Measurements from ENCODE around the gene KIAA1671. TPM values are rescaled to one million over a fixed set of nuclear protein-coding genes. Genes with fewer than 3 reads are reported as not detected.

Gene KIAA1671
- total and polyA plus RNA-seq, 4 experiments from 2014 or later, result 0.04 to 10.2 (median 5.2) TPM

- Mint-ChIP-seq H3K4me1 (peaks cover 22 to 41% (median 26%) of the 10 kb centered on the region in 4 donors), H3K9me3 (no peaks in the 10 kb centered on the region), H3K4me3 (no peak overlapping the region), H3K27me3 (no peaks in the 10 kb centered on the region), H3K36me3 (no peaks in the 10 kb centered on the region), H3K27ac (no peak overlapping the region)
- ChIA-PET POLR2A (ENCODE audit: partially characterized antibody) (interaction anchor here (0.9 to 3.7 kb wide), 5 partner anchors 12 to 26 kb away, joined by 3 to 22 read pairs (median 11); no protein-coding TSS in a partner anchor), CTCF (ENCODE audit: partially characterized antibody) (interaction anchor here (0.6 to 3.5 kb wide), 19 partner anchors 10 to 281 kb away, joined by 3 to 58 read pairs (median 5); no protein-coding TSS in a partner anchor)
- Histone ChIP-seq H3K36me3 (ENCODE audit: insufficient read depth, low read length) (no peaks in the 10 kb centered on the region), H3K27ac (ENCODE audit: low read depth, low read length) (no peak overlapping the region), H3K9me3 (ENCODE audit: control insufficient read depth in 1 of 2, low read length in 2 of 2) (no peaks in the 10 kb centered on the region), H3K27me3 (ENCODE audit: insufficient read depth, low read length) (no peaks in the 10 kb centered on the region), H3K4me1 (ENCODE audit: insufficient read depth, low read length) (peaks cover 22% of the 10 kb centered on the region), H3K4me3 (ENCODE audit: low read length in 2 of 2) (no peak overlapping the region)
- DNase-seq, result no peak
- intact Hi-C loops (cut with micrococcal nuclease), result no loop called here
These were observed 129.6 kb downstream of the KIAA1671 start for GRCh38 chr22:25082096-25082495.

DNA sequence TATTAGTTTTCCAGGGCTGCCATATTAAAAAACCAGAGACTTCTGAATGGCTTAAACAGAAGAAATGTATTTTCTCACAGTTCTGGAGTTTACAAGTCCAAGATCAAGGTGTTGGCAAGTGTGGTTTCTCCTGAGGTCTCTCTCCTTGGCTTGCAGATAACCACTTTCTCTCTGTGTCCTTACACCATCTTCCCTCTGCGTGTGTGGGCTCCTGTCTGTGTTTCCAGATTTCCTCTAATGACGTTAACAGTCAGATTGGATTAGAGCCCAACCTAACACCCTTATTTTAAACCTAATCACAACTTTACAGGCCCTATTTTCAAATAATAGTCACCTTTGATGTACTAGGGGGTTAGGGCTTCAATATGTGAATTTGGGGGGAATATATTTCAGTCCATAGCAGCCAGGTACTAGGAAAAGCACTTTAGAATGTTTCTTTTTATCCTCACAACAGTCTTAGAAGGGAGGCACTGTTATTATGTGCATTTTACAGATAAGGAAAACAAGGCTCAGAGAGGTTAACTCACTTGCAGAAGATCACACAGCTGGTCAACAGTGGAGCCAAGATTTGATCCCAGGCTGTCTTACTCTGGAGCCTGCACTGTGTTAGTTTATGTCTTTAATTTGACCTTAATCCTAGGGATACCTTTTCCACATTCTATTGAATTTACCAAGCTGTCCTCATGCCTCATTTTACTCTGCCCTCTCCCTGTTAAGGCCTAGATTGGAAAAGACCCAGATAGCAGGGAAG, 130.7 kb downstream of the KIAA1671 start:
- no peak for DNase-seq
- Mint-ChIP-seq H3K4me1 (peaks cover 16 to 35% (median 20%) of the 10 kb centered on the region in 4 donors), H3K27ac (no peak overlapping the region), H3K36me3 (no peaks in the 10 kb centered on the region), H3K9me3 (no peaks in the 10 kb centered on the region), H3K4me3 (no peak overlapping the region), H3K27me3 (no peaks in the 10 kb centered on the region)
- Histone ChIP-seq H3K27me3 (ENCODE audit: insufficient read depth, low read length) (no peaks in the 10 kb centered on the region), H3K4me1 (ENCODE audit: insufficient read depth, low read length) (peaks cover 11% of the 10 kb centered on the region), H3K27ac (ENCODE audit: low read depth, low read length) (no peak overlapping the region), H3K9me3 (ENCODE audit: control insufficient read depth in 1 of 2, low read length in 2 of 2) (no peaks in the 10 kb centered on the region), H3K36me3 (ENCODE audit: insufficient read depth, low read length) (no peaks in the 10 kb centered on the region), H3K4me3 (ENCODE audit: low read length in 2 of 2) (no peak overlapping the region)
- intact Hi-C loops (cut with micrococcal nuclease), result no loop called here
- CTCF ChIA-PET (ENCODE audit: partially characterized antibody), result interaction anchor here (1.2 to 3.5 kb wide), 4 partner anchors 10 to 158 kb away, joined by 3 to 58 read pairs (median 6); no protein-coding TSS in a partner anchor
- POLR2A ChIA-PET (ENCODE audit: partially characterized antibody), result interaction anchor here (3.7 kb wide), 1 partner anchor 13 kb away, joined by 22 read pairs; no protein-coding TSS in a partner anchor

GRCh38 chr22:25083807-25084200, 131.3 kb downstream of the KIAA1671 start:
- ChIA-PET POLR2A (ENCODE audit: partially characterized antibody) (no interaction called here), CTCF (ENCODE audit: partially characterized antibody) (interaction anchor here (0.7 to 1.2 kb wide), 2 partner anchors 11 to 29 kb away, joined by 3 read pairs; no protein-coding TSS in a partner anchor)
- intact Hi-C loops (cut with micrococcal nuclease), result no loop called here
- Mint-ChIP-seq H3K9me3 (no peaks in the 10 kb centered on the region), H3K4me1 (peaks cover 17 to 35% (median 20%) of the 10 kb centered on the region in 4 donors), H3K27me3 (no peaks in the 10 kb centered on the region), H3K4me3 (no peak overlapping the region), H3K36me3 (no peaks in the 10 kb centered on the region), H3K27ac (no peak overlapping the region)
- Histone ChIP-seq H3K27me3 (ENCODE audit: insufficient read depth, low read length) (no peaks in the 10 kb centered on the region), H3K9me3 (ENCODE audit: control insufficient read depth in 1 of 2, low read length in 2 of 2) (no peaks in the 10 kb centered on the region), H3K4me3 (ENCODE audit: low read length in 2 of 2) (no peak overlapping the region), H3K27ac (ENCODE audit: low read depth, low read length) (no peak overlapping the region), H3K4me1 (ENCODE audit: insufficient read depth, low read length) (peaks cover 11% of the 10 kb centered on the region), H3K36me3 (ENCODE audit: insufficient read depth, low read length) (no peaks in the 10 kb centered on the region)
- no peak for DNase-seq

DNA sequence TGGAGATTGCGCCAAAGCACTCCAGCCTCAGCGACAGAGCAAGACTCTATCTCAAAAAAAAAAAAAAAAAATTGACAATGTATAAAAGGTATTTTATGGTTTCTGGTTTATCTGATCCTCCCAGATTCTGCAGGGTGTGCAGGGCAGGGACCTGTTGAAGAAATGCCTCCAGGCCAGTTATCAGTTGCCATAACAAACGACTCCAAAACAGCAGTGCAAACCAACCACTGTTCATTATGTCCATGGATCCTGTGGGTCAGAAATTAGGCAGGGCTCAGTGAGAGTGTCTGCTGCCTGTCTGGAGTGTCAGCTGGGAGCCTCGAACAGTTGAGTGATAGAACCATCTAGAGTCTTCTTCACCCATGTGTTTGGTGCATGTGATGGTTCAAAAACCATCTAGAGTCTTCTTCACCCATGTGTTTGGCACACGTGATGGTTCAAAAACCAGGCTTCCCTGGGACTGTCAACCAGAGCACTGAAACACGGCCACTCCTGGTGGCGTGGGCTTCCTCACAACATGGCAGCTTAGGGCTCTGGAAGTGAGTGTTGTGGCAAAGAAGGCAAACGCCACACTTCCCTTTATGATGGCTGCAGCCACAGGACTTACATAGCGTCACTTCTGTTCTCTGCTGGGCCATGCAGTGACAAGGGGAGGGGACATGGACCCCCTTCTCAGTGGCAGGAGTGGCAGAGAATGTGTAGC, 132.0 kb downstream of the KIAA1671 start:
- Histone ChIP-seq H3K4me1 (ENCODE audit: insufficient read depth, low read length) (peaks cover 11% of the 10 kb centered on the region), H3K27me3 (ENCODE audit: insufficient read depth, low read length) (no peaks in the 10 kb centered on the region), H3K4me3 (ENCODE audit: low read length in 2 of 2) (no peak overlapping the region), H3K27ac (ENCODE audit: low read depth, low read length) (no peak overlapping the region), H3K9me3 (ENCODE audit: control insufficient read depth in 1 of 2, low read length in 2 of 2) (no peaks in the 10 kb centered on the region), H3K36me3 (ENCODE audit: insufficient read depth, low read length) (no peaks in the 10 kb centered on the region)
- no peaks in the 10 kb centered on the region for H3K27me3 Mint-ChIP-seq
- H3K27ac Mint-ChIP-seq, result no peak overlapping the region
- ChIA-PET CTCF (ENCODE audit: partially characterized antibody) (interaction anchor here (0.7 to 1.2 kb wide), 2 partner anchors 12 to 30 kb away, joined by 3 read pairs; no protein-coding TSS in a partner anchor), POLR2A (ENCODE audit: partially characterized antibody) (interaction anchor here (1.8 kb wide), 1 partner anchor 15 kb away, joined by 6 read pairs; no protein-coding TSS in a partner anchor)
- no peaks in the 10 kb centered on the region for H3K36me3 Mint-ChIP-seq
- intact Hi-C loops (cut with micrococcal nuclease), result no loop called here
- H3K9me3 Mint-ChIP-seq, result no peaks in the 10 kb centered on the region
- no peak for DNase-seq
- peaks cover 17 to 35% (median 20%) of the 10 kb centered on the region in 4 donors for H3K4me1 Mint-ChIP-seq
- H3K4me3 Mint-ChIP-seq, result no peak overlapping the region

GRCh38 chr22:25085156-25085555, 132.6 kb downstream of the KIAA1671 start:
- Mint-ChIP-seq H3K9me3 (no peaks in the 10 kb centered on the region), H3K36me3 (no peaks in the 10 kb centered on the region), H3K27ac (peak overlapping the region in 3 of 7 donors; percentile 61 to 87 (median 62)), H3K4me3 (peak overlapping the region in 1 of 8 donors; percentile 55), H3K4me1 (peaks cover 17 to 35% (median 20%) of the 10 kb centered on the region in 4 donors), H3K27me3 (no peaks in the 10 kb centered on the region)
- ChIA-PET POLR2A (ENCODE audit: partially characterized antibody) (interaction anchor here (1.8 kb wide), 1 partner anchor 16 kb away, joined by 6 read pairs; no protein-coding TSS in a partner anchor), CTCF (ENCODE audit: partially characterized antibody) (interaction anchor here (0.5 kb wide), 1 partner anchor 84 kb away, joined by 3 read pairs; no protein-coding TSS in a partner anchor)
- no peak overlapping the region for H3K4me3 ChIP-seq (ENCODE audit: low read length in 2 of 2)
- H3K27ac ChIP-seq (ENCODE audit: low read depth, low read length), result no peak overlapping the region
- no peaks in the 10 kb centered on the region for H3K36me3 ChIP-seq (ENCODE audit: insufficient read depth, low read length)
- H3K4me1 ChIP-seq (ENCODE audit: insufficient read depth, low read length), result peaks cover 11% of the 10 kb centered on the region
- H3K9me3 ChIP-seq (ENCODE audit: control insufficient read depth in 1 of 2, low read length in 2 of 2), result no peaks in the 10 kb centered on the region
- DNase-seq, result no peak
- H3K27me3 ChIP-seq (ENCODE audit: insufficient read depth, low read length), result no peaks in the 10 kb centered on the region
- intact Hi-C loops (cut with micrococcal nuclease), result no loop called here

DNA sequence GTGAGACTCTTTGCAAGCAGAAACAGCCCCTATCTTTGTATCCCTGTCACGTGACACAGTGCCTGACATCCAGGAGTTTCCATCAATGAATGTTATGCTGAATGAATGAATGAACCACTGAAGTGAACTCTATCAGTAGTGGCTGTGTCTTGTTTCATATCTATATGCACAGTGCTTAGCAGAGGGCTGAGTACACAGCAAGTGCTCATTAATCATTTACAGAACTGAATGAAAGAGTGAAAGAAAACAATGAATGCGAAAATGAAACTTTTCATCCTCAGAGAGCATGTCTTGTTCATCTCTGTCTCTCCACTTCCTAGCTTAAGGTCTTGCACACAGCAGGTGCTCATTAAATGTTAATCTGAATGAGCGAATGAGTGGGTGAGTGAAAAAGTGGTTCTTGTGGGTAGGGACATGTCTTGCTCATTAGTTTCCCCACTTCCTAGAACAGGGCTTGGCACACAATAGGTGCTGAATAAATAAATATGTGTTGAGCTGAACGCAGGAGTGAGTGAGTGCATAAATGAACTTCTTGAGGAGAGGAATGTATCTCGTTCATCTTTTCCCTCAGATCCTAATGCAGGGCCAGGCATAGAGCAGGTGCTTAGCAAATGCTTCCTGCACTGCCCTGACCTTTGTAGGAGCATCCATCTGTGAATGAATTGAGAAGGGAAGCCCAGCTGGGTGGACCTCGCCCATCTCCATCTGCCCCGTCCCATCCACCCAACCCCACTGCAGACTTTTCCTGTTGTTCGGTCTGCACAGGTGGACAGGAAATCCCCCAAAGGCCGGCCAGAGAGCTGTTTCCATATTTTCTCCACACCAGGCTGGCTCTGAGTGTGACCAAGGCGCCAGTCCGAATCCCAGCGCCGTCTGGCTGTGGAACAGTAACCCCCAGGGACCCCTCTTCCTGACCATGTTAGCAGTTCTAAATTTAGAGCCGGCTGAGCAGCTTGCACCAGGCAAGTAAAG, 133.7 kb downstream of the KIAA1671 start:
- Mint-ChIP-seq H3K4me1 (peaks cover 17 to 33% (median 19%) of the 10 kb centered on the region in 4 donors), H3K27me3 (no peaks in the 10 kb centered on the region), H3K9me3 (no peaks in the 10 kb centered on the region), H3K4me3 (no peak overlapping the region), H3K27ac (peak overlapping the region in 2 of 7 donors; percentile 18 to 55), H3K36me3 (no peaks in the 10 kb centered on the region)
- no peak overlapping the region for H3K4me3 ChIP-seq (ENCODE audit: low read length in 2 of 2)
- no peaks in the 10 kb centered on the region for H3K27me3 ChIP-seq (ENCODE audit: insufficient read depth, low read length)
- H3K9me3 ChIP-seq (ENCODE audit: control insufficient read depth in 1 of 2, low read length in 2 of 2), result no peaks in the 10 kb centered on the region
- POLR2A ChIA-PET (ENCODE audit: partially characterized antibody), result interaction anchor here (1.0 to 1.8 kb wide), 2 partner anchors 10 to 17 kb away, joined by 3 to 6 read pairs; no protein-coding TSS in a partner anchor
- no peak for DNase-seq
- no peak overlapping the region for H3K27ac ChIP-seq (ENCODE audit: low read depth, low read length)
- CTCF ChIA-PET (ENCODE audit: partially characterized antibody), result interaction anchor here (0.5 to 1.7 kb wide), 4 partner anchors 18 to 86 kb away, joined by 3 to 5 read pairs (median 4); no protein-coding TSS in a partner anchor
- peaks cover 11% of the 10 kb centered on the region for H3K4me1 ChIP-seq (ENCODE audit: insufficient read depth, low read length)
- H3K36me3 ChIP-seq (ENCODE audit: insufficient read depth, low read length), result no peaks in the 10 kb centered on the region
- intact Hi-C loops (cut with micrococcal nuclease), result no loop called here

All from CD4-positive, alpha-beta memory T cell (primary cell).